Parathyroid adenoma (tissue), 2 donors: ENCODE measurements around the gene RNF126.

Experiments
- H2AFZ ChIP-seq: fragments of 300-600 bp; sonication (generic); one replicate; pipeline ENCODE4 v1.7.0; 2017; ENCODE audit warnings: antibody characterized with exemption, mild to moderate bottlenecking
- H3K27ac ChIP-seq: fragments of 300-600 bp; sonication (generic); one replicate; pipeline ENCODE4 v1.7.0; 2017
- H3K27me3 ChIP-seq: fragments of 300-600 bp; sonication (generic); one replicate; pipeline ENCODE4 v1.7.0; 2017; ENCODE audit warnings: low read length; ENCODE audit not compliant: control insufficient read depth, insufficient read depth
- H3K36me3 ChIP-seq: fragments of 300-600 bp; sonication (generic); one replicate; pipeline ENCODE4 v1.7.0; 2017; ENCODE audit warnings: low read length; ENCODE audit not compliant: control insufficient read depth, insufficient read depth
- H3K4me1 ChIP-seq: fragments of 300-600 bp; sonication (generic); one replicate; pipeline ENCODE4 v1.7.0; 2017; ENCODE audit warnings: control low read depth
- H3K4me2 ChIP-seq: fragments of 300-600 bp; sonication (generic); one replicate; pipeline ENCODE4 v1.7.0; 2017; ENCODE audit warnings: low read length
- H3K4me3 ChIP-seq: fragments of 300-600 bp; sonication (generic); one replicate; pipeline ENCODE4 v1.7.0; 2017; ENCODE audit warnings: low read depth, low read length
- H3K79me2 ChIP-seq: fragments of 300-600 bp; sonication (generic); one replicate; pipeline ENCODE4 v1.7.0; 2017; ENCODE audit warnings: control low read depth
- H3K9ac ChIP-seq: fragments of 300-600 bp; sonication (generic); one replicate; pipeline ENCODE4 v1.7.0; 2017; ENCODE audit warnings: mild to moderate bottlenecking
- H3K9me3 ChIP-seq: fragments of 300-600 bp; sonication (generic); one replicate; pipeline ENCODE4 v1.7.0; 2017; ENCODE audit warnings: low read length; ENCODE audit not compliant: control insufficient read depth
- CTCF ChIP-seq: fragments of 300-600 bp; sonication (generic); IDR thresholded peaks from one replicate; pipeline ENCODE4 v1.7.0; 2017; ENCODE audit warnings: antibody characterized with exemption, mild to moderate bottlenecking
- donor health status: primary hyperparathyroidism.

RNF126 gene

GRCh38 chr19:643736-644135, 19.3 kb downstream of the RNF126 start:
- Histone ChIP-seq H3K9me3 (no peaks in the 10 kb centered on the region), H3K27ac (no peak overlapping the region), H3K27me3 (no peaks in the 10 kb centered on the region), H3K9ac (no peak overlapping the region), H3K4me1 (no peaks in the 10 kb centered on the region), H3K36me3 (no peaks in the 10 kb centered on the region), H3K4me3 (no peak overlapping the region), H3K79me2 (no peaks in the 10 kb centered on the region), H3K4me2 (no peak overlapping the region), H2AFZ (no peak overlapping the region)
- no peak for TF ChIP-seq CTCF

- H3K9ac ChIP-seq = no peak overlapping the region
- no peak for TF ChIP-seq CTCF
- no peaks in the 10 kb centered on the region for H3K27me3 ChIP-seq
- H3K79me2 ChIP-seq = no peaks in the 10 kb centered on the region
- H3K36me3 ChIP-seq = no peaks in the 10 kb centered on the region
- H2AFZ ChIP-seq = no peak overlapping the region
- no peak overlapping the region for H3K4me2 ChIP-seq
- H3K4me3 ChIP-seq = no peak overlapping the region
- H3K27ac ChIP-seq = no peak overlapping the region
- H3K4me1 ChIP-seq = no peaks in the 10 kb centered on the region
- no peaks in the 10 kb centered on the region for H3K9me3 ChIP-seq
Observed at GRCh38 chr19:642767-643727, 20.0 kb downstream of the RNF126 start.

GRCh38 chr19:641702-642101, 21.3 kb downstream of the RNF126 start:
- TF ChIP-seq CTCF = no peak
- no peaks in the 10 kb centered on the region for H3K79me2 ChIP-seq
- H3K27me3 ChIP-seq = no peaks in the 10 kb centered on the region
- H3K36me3 ChIP-seq = no peaks in the 10 kb centered on the region
- H3K9me3 ChIP-seq = no peaks in the 10 kb centered on the region
- H3K4me3 ChIP-seq = no peak overlapping the region
- H3K27ac ChIP-seq = no peak overlapping the region
- no peak overlapping the region for H3K9ac ChIP-seq
- no peak overlapping the region for H3K4me2 ChIP-seq
- no peaks in the 10 kb centered on the region for H3K4me1 ChIP-seq
- H2AFZ ChIP-seq = no peak overlapping the region

GRCh38 chr19:640606-641189, 22.3 kb downstream of the RNF126 start:
- Histone ChIP-seq H3K4me1 (no peaks in the 10 kb centered on the region), H3K27ac (no peak overlapping the region), H3K4me2 (no peak overlapping the region), H3K9me3 (no peaks in the 10 kb centered on the region), H3K79me2 (no peaks in the 10 kb centered on the region), H3K4me3 (no peak overlapping the region), H2AFZ (no peak overlapping the region), H3K27me3 (no peaks in the 10 kb centered on the region), H3K36me3 (no peaks in the 10 kb centered on the region), H3K9ac (no peak overlapping the region)
- TF ChIP-seq CTCF = no peak
